ELF-1 (cell line): ENCODE data around the gene ABCB9.
"Not testable (repeated sequence)": the region's sequence is repeated elsewhere in the genome, so short reads cannot be mapped to it uniquely, and the experiment has no call there.

Experiments used
- DNase-seq: peaks from one replicate; pipeline ENCODE4 v3.0.0-alpha.2; 2016; ENCODE audit warnings: low read depth, low spot score

The ABCB9 gene

DNA sequence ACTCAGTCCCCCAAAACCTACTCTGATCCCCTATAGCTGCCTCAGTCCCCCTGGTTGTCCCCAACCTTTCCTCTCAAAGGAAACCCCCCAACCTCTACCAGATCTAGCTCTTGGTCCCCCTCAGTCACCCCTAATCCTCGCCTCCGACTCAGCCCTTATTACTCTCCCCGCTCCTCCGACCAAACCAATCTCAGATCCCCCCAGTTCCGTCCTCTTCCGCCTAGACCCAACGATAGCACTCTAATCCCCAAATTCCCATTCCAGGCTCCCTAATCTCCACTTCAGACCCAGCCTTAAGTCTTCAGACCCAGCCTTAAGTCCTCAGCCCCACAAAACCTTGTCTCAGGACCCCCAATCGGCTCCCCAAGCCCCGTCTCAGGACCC lies 71.0 kb downstream of the ABCB9 start:
- DNase-seq = no peak

DNA sequence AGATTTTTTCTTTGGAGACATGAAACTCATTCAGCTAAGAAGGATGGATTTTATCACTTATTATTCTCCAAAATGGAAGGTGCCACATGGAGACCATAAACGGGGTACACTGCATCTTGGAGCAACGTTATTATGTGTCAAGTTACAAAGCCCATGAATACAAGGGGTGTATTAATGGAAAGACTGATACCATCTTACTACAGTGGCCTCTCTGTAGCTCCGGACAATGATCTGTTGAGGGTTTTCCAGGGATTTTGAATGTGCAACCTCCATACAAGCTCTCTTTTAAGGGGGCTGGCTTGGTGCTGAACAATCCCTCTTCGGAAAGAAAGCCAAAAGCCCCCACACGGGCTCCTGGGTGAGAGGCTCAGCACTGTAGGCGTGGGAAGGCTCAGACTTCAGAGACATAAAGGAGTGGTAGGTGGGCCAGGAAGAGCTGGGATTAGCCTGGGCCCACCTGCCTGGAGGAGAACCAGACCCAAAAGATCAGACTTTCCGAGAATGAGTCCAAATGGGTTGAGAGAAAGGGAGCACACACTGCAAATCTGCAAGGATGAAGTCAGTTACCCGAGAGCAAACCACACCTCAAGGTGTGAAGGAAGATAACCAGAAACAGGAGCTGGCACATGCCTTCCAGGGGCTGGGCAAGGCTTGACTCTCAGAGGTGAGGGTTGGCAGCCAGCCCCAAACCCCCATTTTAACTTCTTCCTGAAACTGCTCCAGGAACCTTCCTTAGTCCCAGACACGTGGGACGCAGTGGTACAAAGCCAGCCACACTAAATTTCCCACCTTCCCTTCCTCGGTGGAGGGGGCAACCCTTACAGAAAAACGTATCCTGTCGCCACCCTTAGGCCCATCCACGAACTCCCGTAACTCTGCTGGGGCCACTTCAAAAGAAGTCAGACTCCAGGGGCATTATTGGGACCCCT lies 71.8 kb downstream of the ABCB9 start:
- DNase-seq = no peak

DNA sequence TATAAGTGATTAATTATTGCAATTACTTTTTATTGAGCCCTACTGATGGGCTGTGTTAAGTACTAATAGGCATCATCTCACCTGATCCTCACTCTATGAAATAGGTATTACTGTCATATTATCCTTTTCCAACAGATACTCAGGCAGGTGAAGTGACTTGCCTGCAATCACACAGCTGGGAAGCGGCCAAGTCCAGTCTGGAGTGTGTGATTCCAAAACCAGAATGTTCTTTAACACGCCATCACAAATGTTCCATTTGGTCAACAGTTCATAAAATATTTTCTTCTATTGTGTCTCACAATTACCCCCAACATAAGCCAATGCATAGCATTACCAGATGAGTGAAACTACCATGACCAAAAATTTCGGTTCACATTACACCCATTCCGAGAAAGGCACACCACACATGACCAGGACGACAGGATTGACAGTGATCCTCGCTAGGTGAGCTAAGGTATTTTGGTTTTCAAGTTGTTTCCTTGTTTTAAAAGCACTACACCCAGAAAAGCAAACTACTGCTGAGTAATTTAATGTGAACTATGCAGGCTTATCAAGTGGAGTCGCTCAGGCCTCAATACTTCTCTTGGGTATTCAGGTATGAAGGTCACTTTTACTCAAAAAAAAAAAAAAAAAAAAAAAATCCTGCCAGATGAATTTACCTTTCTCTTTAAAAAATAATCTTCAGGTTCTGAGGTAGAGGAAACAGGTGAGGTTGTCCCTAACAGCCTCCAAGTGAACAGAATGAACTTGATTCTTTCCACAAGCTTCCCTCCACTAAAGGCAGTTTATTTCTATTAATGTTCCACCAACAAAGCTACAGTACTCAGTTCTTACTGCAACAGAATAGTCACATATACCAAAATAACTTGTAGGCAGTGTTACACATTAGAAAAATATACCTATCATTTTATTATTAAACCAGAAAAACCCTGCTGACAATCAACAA lies 72.8 kb downstream of the ABCB9 start:
- DNase-seq = no peak

DNA sequence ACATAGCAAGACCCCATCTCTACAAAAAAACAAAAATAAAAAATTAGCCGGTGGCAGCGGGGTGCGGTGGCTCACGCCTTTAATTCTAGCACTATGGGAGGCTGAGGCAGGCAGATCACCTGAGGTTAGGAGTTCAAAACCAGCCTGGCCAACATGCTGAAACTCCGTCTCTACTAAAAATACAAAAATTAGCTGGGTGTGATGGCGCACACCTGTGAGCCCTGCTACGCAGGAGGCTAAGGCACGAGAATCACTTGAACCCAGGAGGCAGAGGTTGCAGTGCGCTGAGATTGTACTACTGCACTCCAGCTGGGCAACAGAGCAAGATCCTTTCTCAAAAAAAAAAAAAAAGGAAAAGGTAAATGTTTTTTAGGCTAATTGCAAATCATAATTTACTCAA lies 73.5 kb downstream of the ABCB9 start:
- DNase-seq = not testable (repeated sequence)

DNA sequence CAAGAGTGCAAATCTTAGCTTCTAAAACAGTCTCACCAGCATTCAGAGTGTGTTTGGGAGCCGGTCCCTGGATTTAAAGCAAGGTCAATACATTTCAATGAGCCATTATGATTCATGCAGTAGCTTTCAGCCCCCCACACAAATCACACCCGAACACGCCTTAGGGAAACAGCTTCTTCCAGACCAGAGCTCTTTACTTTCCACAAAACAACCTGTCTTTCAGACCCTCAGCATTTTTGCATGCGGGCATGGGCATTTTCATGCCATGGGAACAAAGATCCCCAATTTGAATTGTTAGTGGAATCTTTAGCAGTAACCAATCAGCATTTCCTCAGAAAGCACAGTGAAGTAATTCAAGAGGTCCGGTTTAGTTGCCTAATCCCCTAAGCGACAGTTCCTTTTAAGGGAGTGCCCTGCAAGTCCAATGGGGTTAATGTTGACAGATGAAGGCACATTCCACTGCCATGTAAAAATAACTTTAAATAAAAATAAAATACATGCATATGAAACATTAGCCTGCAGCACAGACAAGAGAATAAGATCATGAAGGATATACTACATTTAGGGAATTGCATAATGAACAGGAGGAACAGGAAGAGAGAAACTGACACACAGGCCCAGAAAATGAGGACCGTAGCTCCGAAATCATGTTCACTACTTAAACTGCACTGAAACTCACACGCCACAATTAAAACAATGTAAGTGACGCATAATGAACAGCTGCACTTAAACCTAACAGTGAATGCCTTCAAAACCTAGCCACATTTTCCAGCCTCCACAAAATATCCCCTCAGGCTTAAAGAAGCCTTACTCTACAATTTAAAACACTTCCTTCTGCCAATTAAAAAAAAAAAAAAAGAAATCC lies 74.4 kb downstream of the ABCB9 start:
- DNase-seq = peak; percentile 69

DNA sequence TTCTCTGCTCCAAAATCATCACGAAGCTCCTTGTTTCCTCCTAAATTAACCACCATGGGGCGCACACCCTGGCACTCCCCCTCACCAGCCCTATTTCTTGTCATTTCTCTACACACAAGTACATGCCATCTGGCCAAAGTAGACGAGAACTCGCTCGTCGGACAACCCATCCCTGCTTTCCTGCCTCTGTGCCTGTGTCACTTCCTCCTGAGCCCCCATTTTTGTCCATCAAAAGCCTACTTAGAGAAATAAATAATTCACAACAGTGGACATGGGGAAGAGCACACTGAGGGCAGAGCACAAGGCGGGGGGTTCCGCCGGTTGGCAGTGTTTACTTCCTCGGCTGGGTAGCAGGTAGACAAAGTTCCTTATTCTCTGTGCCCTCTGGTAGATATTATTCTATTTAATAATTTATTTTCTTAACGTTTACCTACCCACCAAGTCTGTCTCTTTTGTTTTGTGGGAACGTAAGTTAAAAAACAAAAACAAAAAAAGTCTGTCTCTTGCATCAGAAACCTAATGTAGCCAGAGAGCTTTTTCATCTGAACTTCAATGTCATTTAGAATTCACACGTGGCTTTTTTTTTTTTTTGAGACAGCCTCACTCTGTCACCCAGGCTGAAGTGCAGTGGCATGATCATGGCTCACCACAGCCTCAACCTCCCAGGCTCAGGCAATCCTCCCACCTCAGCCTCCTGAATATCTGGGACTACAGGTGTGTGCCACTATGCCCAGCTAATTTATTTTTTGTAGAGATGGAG lies 76.3 kb downstream of the ABCB9 start:
- DNase-seq = no peak

DNA sequence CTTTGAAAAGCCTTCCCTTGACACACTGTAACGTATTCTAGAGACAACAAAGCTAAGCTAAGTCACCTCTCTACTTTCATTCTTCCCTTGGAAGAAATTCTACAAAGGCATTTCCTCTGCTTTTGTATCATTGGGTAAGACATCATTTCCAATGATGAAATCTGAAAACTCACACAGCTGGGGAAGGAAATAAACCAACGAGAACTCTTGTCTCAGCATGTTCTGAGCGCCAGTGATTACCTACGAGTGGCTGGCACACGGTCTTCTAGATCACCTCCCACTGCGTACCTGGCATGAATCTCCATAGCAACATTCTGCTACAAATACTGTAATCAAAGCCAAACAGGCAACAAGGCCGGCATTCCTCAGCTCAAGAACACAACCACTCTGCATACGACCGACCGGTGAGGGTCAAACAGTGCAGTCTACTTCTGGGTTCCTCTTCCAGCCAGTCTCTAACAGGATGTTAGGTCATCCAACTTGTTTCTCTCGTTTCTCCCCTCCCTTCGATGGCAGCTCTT lies 78.0 kb downstream of the ABCB9 start:
- DNase-seq = peak; percentile 93

DNA sequence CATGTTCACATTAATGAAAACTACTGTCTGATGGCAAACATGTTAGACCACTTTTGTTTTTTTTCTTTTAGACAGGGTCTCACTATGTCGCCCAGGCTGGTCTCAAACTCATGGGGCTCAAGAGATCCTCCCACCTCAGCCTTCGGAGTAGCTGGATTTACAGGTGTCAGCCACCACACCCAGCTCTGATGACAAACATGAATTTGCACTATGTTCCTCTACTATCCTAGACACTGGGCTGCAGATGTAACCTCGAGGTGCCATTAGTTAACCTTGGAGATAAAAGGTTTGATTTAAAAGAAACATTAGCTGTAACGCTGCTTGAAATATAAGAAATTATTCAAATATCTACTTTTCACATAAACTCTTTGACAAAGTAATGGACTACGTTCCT lies 78.4 kb downstream of the ABCB9 start:
- no peak for DNase-seq

DNA sequence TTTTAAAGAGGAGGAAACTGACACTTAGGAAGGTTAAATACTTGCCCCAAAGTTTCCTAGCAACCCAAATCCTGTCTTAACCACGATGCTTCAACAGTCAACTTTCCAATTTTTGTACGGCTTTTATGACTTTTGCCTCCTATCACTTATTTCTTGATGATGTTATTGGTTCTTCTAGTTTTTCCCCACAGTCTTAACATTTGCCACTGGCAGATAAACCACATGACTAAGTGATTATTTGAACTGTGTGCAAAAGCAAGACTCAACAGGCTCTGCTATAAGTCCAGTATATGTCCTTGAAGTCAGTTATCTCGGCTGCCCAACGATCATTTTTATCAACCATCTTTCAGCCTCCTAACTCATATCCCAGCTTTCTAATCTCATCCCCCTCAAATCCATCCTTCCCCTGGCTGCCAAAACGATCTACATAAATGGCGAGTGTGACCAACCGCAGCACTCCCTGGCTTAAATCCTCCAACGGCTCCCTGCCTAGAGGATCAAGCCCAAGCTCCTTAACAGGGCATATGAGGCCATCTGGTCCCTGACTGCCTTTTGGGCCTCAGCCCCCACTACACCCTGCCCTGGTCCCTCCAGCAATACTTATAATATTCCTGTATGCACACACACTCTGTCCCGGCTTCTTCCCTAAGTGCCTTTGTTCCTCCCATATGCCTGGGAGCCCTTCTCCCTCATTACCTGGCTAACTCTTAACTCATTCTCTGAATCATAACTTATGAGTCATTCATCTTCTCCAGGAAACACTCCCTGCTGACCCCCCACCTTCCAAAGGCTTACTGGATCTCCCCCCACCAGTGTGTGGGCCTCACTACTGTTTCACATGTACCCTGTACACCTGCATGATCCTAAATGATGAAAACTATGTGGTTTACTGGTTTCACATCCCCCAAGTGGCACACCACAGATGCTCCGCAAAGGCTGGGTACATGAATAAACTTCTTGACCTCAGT lies 79.1 kb downstream of the ABCB9 start:
- no peak for DNase-seq

DNA sequence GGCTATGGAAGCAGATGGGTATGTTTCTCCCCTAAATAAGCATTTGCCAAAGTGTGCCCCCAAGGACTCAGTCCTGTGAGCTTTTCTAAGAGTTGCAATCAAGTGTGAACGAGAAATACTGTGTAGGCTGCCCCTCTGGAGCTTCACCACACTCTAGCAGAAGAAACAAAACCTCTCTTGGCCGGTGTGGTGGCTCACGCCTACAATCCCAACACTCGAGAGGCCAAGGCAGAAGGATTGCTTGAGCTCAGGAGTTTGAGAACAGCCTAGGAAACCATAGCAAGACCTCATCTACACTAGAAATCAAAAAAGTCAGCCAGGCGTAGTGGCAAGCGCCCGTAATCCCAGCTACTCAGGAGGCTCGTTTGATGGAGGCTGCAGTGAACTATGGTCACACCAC lies 80.1 kb downstream of the ABCB9 start:
- no peak for DNase-seq

DNA sequence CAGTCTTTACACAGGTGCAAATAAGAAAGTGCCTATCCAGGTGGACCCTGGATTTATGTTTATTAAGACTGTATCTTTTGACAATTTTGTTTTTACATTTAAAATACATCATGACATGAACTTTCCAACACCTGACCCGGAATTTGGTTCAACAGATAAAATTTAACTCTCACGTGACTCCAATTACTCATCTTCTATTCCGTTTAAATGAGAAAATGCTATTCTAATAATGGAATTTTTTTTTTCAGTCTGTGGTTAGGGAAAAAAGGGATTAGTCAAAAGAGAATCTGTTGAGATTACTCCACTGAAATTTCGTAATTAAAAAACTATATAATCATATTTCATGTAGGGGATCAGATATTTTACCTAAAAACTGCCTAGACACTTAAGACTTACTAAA lies 81.4 kb downstream of the ABCB9 start:
- no peak for DNase-seq

DNA sequence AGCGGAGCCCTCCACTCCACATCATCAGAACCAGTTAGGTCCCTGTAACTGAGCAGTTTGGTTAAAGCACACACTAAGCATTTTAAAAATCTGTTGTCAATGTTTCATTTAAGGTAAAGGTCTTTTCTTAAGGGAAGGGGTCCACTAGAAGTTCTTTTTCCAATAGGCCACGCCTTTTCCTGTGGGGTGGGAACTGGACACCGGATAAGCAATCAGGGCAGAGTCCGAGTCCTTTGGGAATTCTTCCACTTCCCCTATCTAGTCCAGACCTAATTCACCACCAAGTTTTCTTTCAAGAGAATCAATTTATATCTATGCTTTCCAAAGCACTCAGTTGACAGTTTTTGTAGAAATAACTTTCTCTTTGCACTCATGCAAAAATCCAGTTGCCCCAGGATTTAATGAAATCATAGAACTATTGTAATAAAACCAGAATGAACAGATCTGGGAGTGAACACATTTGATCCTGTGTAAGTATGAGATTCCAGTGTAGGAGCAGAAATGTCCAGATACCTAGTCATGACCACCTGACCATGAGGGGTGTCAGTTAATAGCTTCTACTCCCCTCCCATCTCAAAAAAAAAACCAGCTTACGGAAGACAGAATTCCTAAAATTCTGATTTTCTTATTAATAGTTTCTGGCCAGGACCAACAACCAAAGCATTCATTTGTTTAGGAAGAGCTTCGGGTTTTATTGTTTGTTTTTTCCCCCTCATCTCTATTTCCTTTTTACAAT lies 82.0 kb downstream of the ABCB9 start:
- DNase-seq = no peak

DNA sequence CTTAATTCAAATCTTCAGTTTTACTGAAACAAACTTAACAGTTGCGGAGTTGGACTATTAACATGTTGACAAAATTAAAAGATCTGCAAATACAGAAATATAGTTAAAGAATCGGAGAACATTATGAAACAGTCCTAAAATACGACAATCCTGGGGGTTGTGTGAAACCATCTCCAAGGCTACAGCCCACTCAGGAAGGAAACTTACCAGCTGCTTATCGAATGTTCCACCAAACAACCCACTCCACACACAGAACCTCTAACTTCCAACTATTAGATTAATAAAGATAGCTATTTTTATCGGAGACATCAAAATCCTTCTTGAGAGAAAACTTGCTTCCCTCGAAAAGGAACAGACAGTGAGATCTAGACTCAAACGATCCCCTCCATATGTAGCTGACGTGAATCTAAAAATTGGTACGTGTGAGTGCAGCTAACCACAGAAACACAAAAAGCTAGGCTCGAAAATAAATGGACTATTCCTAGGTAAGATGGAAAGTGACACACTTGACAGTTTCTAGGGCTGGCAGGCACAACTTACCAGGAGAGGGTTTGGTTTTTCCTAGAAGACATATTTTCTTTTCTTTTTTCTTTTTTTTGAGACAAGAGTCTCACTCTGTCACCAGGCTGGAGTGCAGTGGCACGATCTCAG lies 83.2 kb downstream of the ABCB9 start:
- DNase-seq = no peak

DNA sequence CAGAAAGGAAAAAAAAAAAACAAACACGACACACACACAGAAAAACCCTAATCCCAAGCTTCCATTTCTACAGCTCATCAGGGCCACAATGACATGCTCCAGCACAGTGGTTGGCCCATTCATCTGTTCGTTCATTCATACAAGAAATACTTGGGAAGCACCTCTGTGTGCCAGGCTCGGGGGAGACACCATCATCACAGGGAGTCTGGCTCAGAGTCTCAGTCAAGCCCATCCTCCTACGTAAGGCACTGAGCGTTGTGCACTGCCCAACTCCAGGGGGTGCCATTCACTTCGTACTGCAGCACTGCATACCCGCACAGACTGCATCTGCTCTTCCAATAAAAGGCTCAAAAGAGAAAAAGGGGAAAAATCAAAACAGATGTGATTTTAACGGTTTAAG lies 85.6 kb downstream of the ABCB9 start:
- no peak for DNase-seq

DNA sequence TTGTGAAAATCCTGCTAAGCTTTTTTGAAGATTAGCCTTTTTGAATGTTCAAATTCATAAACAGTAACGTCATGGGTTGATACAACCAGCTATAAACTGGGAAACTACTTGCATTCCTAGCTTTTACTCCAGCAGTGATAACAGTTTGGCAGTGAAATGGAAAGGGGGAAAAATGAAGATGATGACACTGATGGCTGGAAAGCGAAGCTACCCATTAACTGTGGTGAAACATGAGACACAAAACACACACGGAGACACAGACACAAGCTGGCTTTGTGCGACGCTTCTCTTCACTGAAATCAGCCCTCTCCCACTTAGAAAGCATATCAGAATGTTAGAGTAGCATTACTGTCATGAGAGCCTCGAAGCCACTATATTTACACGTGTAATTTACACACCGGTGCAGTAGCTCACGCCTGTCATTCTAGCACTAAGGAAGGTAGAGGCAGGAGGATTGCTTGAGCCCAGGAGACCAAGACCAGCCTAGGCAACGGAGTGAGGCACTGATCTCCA lies 86.1 kb downstream of the ABCB9 start:
- DNase-seq = no peak
